Endothelial cell of umbilical vein (primary cell): ENCODE measurements around the gene EIF5B. TPM values are rescaled to one million over a fixed set of nuclear protein-coding genes. Genes with fewer than 3 reads are reported as not detected.
"Not testable (repeated sequence)": the region's sequence is repeated elsewhere in the genome, so short reads cannot be mapped to it uniquely, and the experiment has no call there.

Experiments used
- BruUV-seq: library from RNA; stranded (reverse); fragments of 400-500 nt; replicated peaks from 2 replicates; lab custom pipeline; 2021; lab: Mats Ljungman, UMichigan
- CTCF ChIA-PET: fragments of 300-600, 350-600 bp; sonication (Branson Sonifier 250); formaldehyde crosslinking; loops from one replicate; lab custom pipeline; 2021; ENCODE audit warnings: antibody characterized with exemption, inconsistent platforms; lab: Charles Lee
- POLR2A ChIA-PET: fragments of 300-600, 350-600 bp; sonication (Branson Sonifier 250); formaldehyde crosslinking; loops from one replicate; lab custom pipeline; 2021; ENCODE audit warnings: antibody characterized with exemption, inconsistent platforms; lab: Charles Lee
- DNase-seq: peaks from one replicate; pipeline ENCODE4 v3.0.0-alpha.2; 2011; ENCODE audit warnings: low read depth, low spot score
- FAIRE-seq: peaks from 2 replicates; lab custom pipeline; 2011; peaks lifted over from hg19 to GRCh38; lab: Jason Lieb, UNC
- H2AFZ ChIP-seq: 2 replicates; pipeline ENCODE4 v1.6.0; 2012; ENCODE audit warnings: low read depth, low read length, control low read depth, inconsistent platforms
- H3K27ac ChIP-seq: 2 replicates; pipeline ENCODE4 v1.5.1; 2011; ENCODE audit warnings: low read depth, mild to moderate bottlenecking, control low read depth, low read length, moderate library complexity; ENCODE audit not compliant: insufficient read depth
- H3K27me3 ChIP-seq, 2 experiments: 2 replicates each; pipeline versions ENCODE4 v1.6.0 to v1.6.1; 2011; ENCODE audit warnings: low read length in 2 of 2, mixed read lengths in 1 of 2; ENCODE audit not compliant: control insufficient read depth in 2 of 2, insufficient read depth in 2 of 2
- H3K36me3 ChIP-seq, 2 experiments: 2 replicates in 1 of 2; 3 replicates in 1 of 2; pipeline ENCODE4 v1.5.1; 2011; ENCODE audit warnings: low read length in 2 of 2, mild to moderate bottlenecking in 1 of 2, moderate library complexity in 1 of 2; ENCODE audit not compliant: control insufficient read depth in 2 of 2, insufficient read depth in 2 of 2; ENCODE audit errors: extremely low read depth in 1 of 2
- H3K4me1 ChIP-seq: 3 replicates; pipeline ENCODE4 v1.5.1; 2011; ENCODE audit warnings: mild to moderate bottlenecking, low read length; ENCODE audit not compliant: control insufficient read depth, insufficient read depth; ENCODE audit errors: extremely low read depth
- H3K4me2 ChIP-seq: 2 replicates; pipeline ENCODE4 v1.6.1; 2011; ENCODE audit warnings: low read length, control low read depth, mixed read lengths; ENCODE audit not compliant: insufficient read depth
- H3K4me3 ChIP-seq, 3 experiments: fragments of 200-600 bp in 1 of 3; sonication (generic), shearing (Covaris generic) in 1 of 3; replicated peaks in 1 of 3; 2 replicates each; pipeline ENCODE4 v1.5.1; 2011 to 2016; ENCODE audit warnings: control low read depth in 3 of 3, low read length in 3 of 3, mild to moderate bottlenecking in 2 of 3, inconsistent platforms in 1 of 3, low read depth in 1 of 3, moderate library complexity in 1 of 3; ENCODE audit not compliant: insufficient read depth in 1 of 3
- H3K79me2 ChIP-seq: 2 replicates; pipeline ENCODE4 v1.6.0; 2012; ENCODE audit warnings: low read length, inconsistent platforms; ENCODE audit not compliant: control insufficient read depth, insufficient read depth
- H3K9ac ChIP-seq: replicated peaks from 2 replicates; pipeline ENCODE3; 2011; ENCODE audit warnings: low read length, control low read depth; ENCODE audit not compliant: insufficient read depth; ENCODE audit errors: extremely low read depth
- H3K9me1 ChIP-seq: replicated peaks from 3 replicates; pipeline ENCODE4 v1.6.0; 2011; ENCODE audit warnings: mild to moderate bottlenecking, low read length; ENCODE audit not compliant: control insufficient read depth, insufficient read depth; ENCODE audit errors: extremely low read depth
- H3K9me3 ChIP-seq: replicated peaks from 2 replicates; pipeline ENCODE4 v1.5.1; 2012; ENCODE audit warnings: low read length, inconsistent platforms; ENCODE audit not compliant: control insufficient read depth, insufficient read depth
- H4K20me1 ChIP-seq: replicated peaks from 2 replicates; pipeline ENCODE3; 2011; ENCODE audit warnings: mild to moderate bottlenecking, low read length; ENCODE audit not compliant: control insufficient read depth, insufficient read depth; ENCODE audit errors: extremely low read depth
- CTCF ChIP-seq, 2 donors: IDR thresholded peaks; 1 replicate in 1 of 2; 2 replicates in 1 of 2; pipeline ENCODE4 v1.5.1; 2011; ENCODE audit warnings: low read length in 2 of 2, mild to moderate bottlenecking in 2 of 2, moderate library complexity in 2 of 2, control low read depth in 1 of 2, inconsistent platforms in 1 of 2, low read depth in 1 of 2; ENCODE audit not compliant: insufficient read depth in 1 of 2; ENCODE audit errors: extremely low read depth in 1 of 2
- FOS ChIP-seq: IDR thresholded peaks from 2 replicates; pipeline ENCODE4 v1.6.1; 2011; ENCODE audit warnings: mild to moderate bottlenecking, low read length, moderate library complexity, borderline replicate concordance; ENCODE audit not compliant: insufficient read depth
- GATA2 ChIP-seq: IDR thresholded peaks from 2 replicates; pipeline ENCODE4 v1.7.0; 2011; ENCODE audit warnings: low read depth, mild to moderate bottlenecking, moderate library complexity, mixed read lengths, low read length; ENCODE audit not compliant: insufficient read length, insufficient read depth
- JUN ChIP-seq: IDR thresholded peaks from 2 replicates; pipeline ENCODE4 v1.6.1; 2011; ENCODE audit warnings: borderline replicate concordance, low read depth; ENCODE audit not compliant: insufficient read length, insufficient read depth
- POLR2A ChIP-seq: IDR thresholded peaks from 2 replicates; pipeline ENCODE4 v1.6.1; 2012; ENCODE audit warnings: low read depth, mild to moderate bottlenecking, control low read depth, low read length
- dilution Hi-C: fragments of 300-500 bp; cut with MboI; formaldehyde crosslinking; loops from one replicate; pipeline ENCODE4 v1.15.0; 2019; ENCODE audit warnings: low sequenced_read_pairs; ENCODE audit not compliant: extremely low pct_ligation_motif_present
- intact Hi-C: fragments of 100-400 bp; cut with micrococcal nuclease; formaldehyde crosslinking; loops from one replicate; pipeline ENCODE4 v1.10.0; 2022
- polyA plus RNA-seq, 4 experiments: library from polyadenylated mRNA; depleted of rRNA in 3 of 4; stranded (reverse) in 3 of 4; unstranded in 1 of 4; fragments of >200 nt; gene quantifications; 2 replicates each; pipeline versions ENCODE4 v1.2.1 to v1.2.3, GENCODE V29; 2011 to 2012; ENCODE audit warnings: missing spikeins in 1 of 4
- total RNA-seq: library from RNA; stranded (reverse); gene quantifications from 2 replicates; pipeline ENCODE4 v1.2.3, GENCODE V29; 2021

The EIF5B gene
- total and polyA plus RNA-seq, 2 donors (not counting 3 experiments of a cell fraction or from before 2014, with no cell fraction given) = 10.1 to 54.5 TPM

GRCh38 chr2:99297994-99298393 is 39.2 kb upstream of the EIF5B start:
- no peak for FAIRE-seq

GRCh38 chr2:99299580-99299979 is 37.6 kb upstream of the EIF5B start:
- Histone ChIP-seq H3K4me3 (no peak overlapping the region), H3K4me2 (no peak overlapping the region), H4K20me1 (no peaks in the 10 kb centered on the region), H3K4me1 (no peaks in the 10 kb centered on the region), H3K9me1 (no peaks in the 10 kb centered on the region), H3K79me2 (no peaks in the 10 kb centered on the region), H3K36me3 (no peaks in the 10 kb centered on the region), H3K27me3 (peaks cover 0 to 2% of the 10 kb centered on the region in 2 experiments), H3K9me3 (no peaks in the 10 kb centered on the region), H3K9ac (no peak overlapping the region), H2AFZ (no peak overlapping the region), H3K27ac (no peak overlapping the region)
- POLR2A ChIA-PET = no interaction called here
- DNase-seq = no peak
- TF ChIP-seq FOS (no peak), GATA2 (no peak), CTCF (IDR thresholded peaks at IDR 0.05; ENCODE audit: extremely low read depth in 1 of 2, insufficient read depth in 1 of 2, low read depth in 1 of 2, low read length in 2 of 2) (no peak), POLR2A (no peak)
- intact Hi-C loops (no loop called here), dilution Hi-C loops (no loop called here)
- no TSS peak for BruUV-seq
- no peak for FAIRE-seq
- CTCF ChIA-PET = no interaction called here

More at GRCh38 chr2:99297994-99298393, 39.2 kb upstream of the EIF5B start:
- Histone ChIP-seq H3K4me3 (no peak overlapping the region), H3K79me2 (no peaks in the 10 kb centered on the region), H3K4me2 (no peak overlapping the region), H3K4me1 (no peaks in the 10 kb centered on the region), H2AFZ (no peak overlapping the region), H3K27ac (no peak overlapping the region), H3K27me3 (peaks cover 0 to 2% of the 10 kb centered on the region in 2 experiments), H3K9ac (no peak overlapping the region), H4K20me1 (no peaks in the 10 kb centered on the region), H3K9me1 (no peaks in the 10 kb centered on the region), H3K9me3 (no peaks in the 10 kb centered on the region), H3K36me3 (no peaks in the 10 kb centered on the region)
- intact Hi-C loops = no loop called here
- POLR2A ChIA-PET = no interaction called here
- DNase-seq = no peak
- no peak for TF ChIP-seq JUN
- dilution Hi-C loops = no loop called here
- CTCF ChIA-PET = no interaction called here
- BruUV-seq = no TSS peak

GRCh38 chr2:99301097-99301496 is 36.1 kb upstream of the EIF5B start, which contains the start of gene LYG1:
Gene LYG1, minus strand, starts transcription at chr2:99301197. Its CDS starts 5,527 bp downstream, at chr2:99295670.
- DNase-seq, CTCF ChIA-PET, H3K27me3 ChIP-seq, H3K9me3 ChIP-seq, H3K9ac ChIP-seq, H3K9me1 ChIP-seq, POLR2A ChIA-PET, H3K4me3 ChIP-seq, intact Hi-C loops, dilution Hi-C loops, H3K4me1 ChIP-seq, BruUV-seq, H3K27ac ChIP-seq, H3K79me2 ChIP-seq, H3K4me2 ChIP-seq, H4K20me1 ChIP-seq, H2AFZ ChIP-seq, H3K36me3 ChIP-seq: not testable (repeated sequence)
- peak; percentile 64 for FAIRE-seq
